Keratinocyte (primary cell): ENCODE measurements around the gene SPTBN1. TPM values are rescaled to one million over a fixed set of nuclear protein-coding genes. Genes with fewer than 3 reads are reported as not detected.

ENCODE experiments used
- DNase-seq: peaks from one replicate; pipeline ENCODE4 v3.0.0-alpha.2; 2011; ENCODE audit warnings: low read depth, missing footprints, low spot score
- FAIRE-seq: peaks from 2 replicates; lab custom pipeline; 2011; peaks lifted over from hg19 to GRCh38; lab: Jason Lieb, UNC
- H2AFZ ChIP-seq: 2 replicates; pipeline ENCODE4 v1.6.0; 2012; ENCODE audit warnings: low read length, control low read depth, inconsistent platforms; ENCODE audit not compliant: control insufficient read depth
- H3K27ac ChIP-seq: 2 replicates; pipeline ENCODE4 v1.5.1; 2011; ENCODE audit warnings: low read length; ENCODE audit not compliant: control insufficient read depth, insufficient read depth
- H3K27me3 ChIP-seq: 3 replicates; pipeline ENCODE4 v1.6.0; 2011; ENCODE audit warnings: low read length; ENCODE audit not compliant: control insufficient read depth, insufficient read depth; ENCODE audit errors: extremely low read depth
- H3K36me3 ChIP-seq, 2 experiments: 2 replicates in 1 of 2; 3 replicates in 1 of 2; pipeline ENCODE4 v1.5.1; 2011; ENCODE audit warnings: low read length in 2 of 2, mild to moderate bottlenecking in 1 of 2; ENCODE audit not compliant: control insufficient read depth in 2 of 2, insufficient read depth in 2 of 2; ENCODE audit errors: extremely low read depth in 1 of 2
- H3K4me1 ChIP-seq: 3 replicates; pipeline ENCODE4 v1.5.1; 2011; ENCODE audit warnings: low read length; ENCODE audit not compliant: control insufficient read depth, insufficient read depth; ENCODE audit errors: extremely low read depth
- H3K4me2 ChIP-seq: 3 replicates; pipeline ENCODE4 v1.6.0; 2011; ENCODE audit warnings: low read depth, low read length; ENCODE audit not compliant: control insufficient read depth, insufficient read depth; ENCODE audit errors: extremely low read depth
- H3K4me3 ChIP-seq, 3 experiments: fragments of 200-600 bp in 1 of 3; sonication (generic) in 1 of 3; 2 replicates in 2 of 3; 3 replicates in 1 of 3; pipeline ENCODE4 v1.5.1; 2011 to 2016; ENCODE audit warnings: low read length in 3 of 3, mild to moderate bottlenecking in 3 of 3, control low read depth in 2 of 3, inconsistent platforms in 1 of 3, low read depth in 1 of 3, mixed read lengths in 1 of 3, mixed run types in 1 of 3, moderate library complexity in 1 of 3; ENCODE audit not compliant: control insufficient read depth in 2 of 3, insufficient read depth in 2 of 3; ENCODE audit errors: extremely low read depth in 1 of 3
- H3K79me2 ChIP-seq: 2 replicates; pipeline ENCODE4 v1.6.0; 2012; ENCODE audit warnings: low read length; ENCODE audit not compliant: control insufficient read depth, insufficient read depth
- H3K9ac ChIP-seq: 3 replicates; pipeline ENCODE4 v1.6.0; 2011; ENCODE audit warnings: low read length; ENCODE audit not compliant: control insufficient read depth, insufficient read depth; ENCODE audit errors: extremely low read depth
- H3K9me1 ChIP-seq: 3 replicates; pipeline ENCODE4 v1.6.0; 2011; ENCODE audit warnings: low read length; ENCODE audit not compliant: control insufficient read depth, insufficient read depth; ENCODE audit errors: extremely low read depth
- H3K9me3 ChIP-seq: 2 replicates; pipeline ENCODE4 v1.5.1; 2012; ENCODE audit warnings: low read depth, low read length; ENCODE audit not compliant: control insufficient read depth
- H4K20me1 ChIP-seq: 3 replicates; pipeline ENCODE4 v1.6.0; 2011; ENCODE audit warnings: low read length; ENCODE audit not compliant: control insufficient read depth, insufficient read depth; ENCODE audit errors: extremely low read depth
- CTCF ChIP-seq, 3 experiments: IDR thresholded peaks in 1 of 3; conservative IDR thresholded peaks in 1 of 3; optimal IDR thresholded peaks in 1 of 3; 2 replicates in 2 of 3; 3 replicates in 1 of 3; pipeline versions ENCODE3 to v1.5.1; 2011; ENCODE audit warnings: low read length in 3 of 3, mild to moderate bottlenecking in 3 of 3, moderate library complexity in 2 of 3, control low read depth in 1 of 3, inconsistent platforms in 1 of 3; ENCODE audit not compliant: insufficient read depth in 2 of 3; ENCODE audit errors: extremely low read depth in 1 of 3
- EZH2 ChIP-seq: IDR thresholded peaks from one replicate; pipeline ENCODE4 v1.6.1; 2012; ENCODE audit warnings: inconsistent platforms, mild to moderate bottlenecking, low read length, moderate library complexity
- dilution Hi-C: fragments of 300-500 bp; cut with MboI; formaldehyde crosslinking; loops from one replicate; pipeline ENCODE4 v1.7.0; 2020; ENCODE audit warnings: low sequenced_read_pairs; ENCODE audit not compliant: extremely low pct_ligation_motif_present
- polyA plus RNA-seq, 5 experiments: library from polyadenylated mRNA; depleted of rRNA in 3 of 5; stranded (reverse) in 3 of 5; stranded (forward) in 1 of 5; unstranded in 1 of 5; fragments of >200 nt; gene quantifications; 1 replicate in 1 of 5; 2 replicates in 3 of 5; 3 replicates in 1 of 5; pipeline versions ENCODE4 v1.2.1 to v1.2.3, GENCODE V29; 2011 to 2012; ENCODE audit warnings: missing spikeins in 2 of 5, low read depth in 1 of 5, low replicate concordance in 1 of 5

Gene SPTBN1
- polyA plus RNA-seq, 1 donor (not counting 4 experiments of a cell fraction or from before 2014, with no cell fraction given): 40.0 TPM

- Histone ChIP-seq H4K20me1 (no peaks in the 10 kb centered on the region), H3K4me3 (no peak overlapping the region), H3K36me3 (peaks cover 4 to 5% of the 10 kb centered on the region in 2 experiments), H3K4me1 (peaks cover 30% of the 10 kb centered on the region), H3K79me2 (no peaks in the 10 kb centered on the region), H3K9ac (no peak overlapping the region), H3K27me3 (no peaks in the 10 kb centered on the region), H2AFZ (no peak overlapping the region), H3K9me1 (no peaks in the 10 kb centered on the region), H3K9me3 (no peaks in the 10 kb centered on the region), H3K4me2 (no peak overlapping the region), H3K27ac (no peak overlapping the region)
- TF ChIP-seq EZH2 (no peak), CTCF (optimal IDR thresholded peaks at IDR 0.05 in 1 of 3, IDR thresholded peaks at IDR 0.05 in 1 of 3, conservative IDR thresholded peaks at IDR 0.05 in 1 of 3; ENCODE audit: extremely low read depth in 1 of 3, insufficient read depth in 2 of 3, low read length in 3 of 3) (no peak)
- dilution Hi-C loops: no loop called here
- DNase-seq: no peak
- no peak for FAIRE-seq
Observed at GRCh38 chr2:54675281-54675680, 219.2 kb downstream of the SPTBN1 start.

GRCh38 chr2:54675738-54676137 is 219.6 kb downstream of the SPTBN1 start:
- H3K4me2 ChIP-seq: no peak overlapping the region
- no peaks in the 10 kb centered on the region for H3K79me2 ChIP-seq
- H3K9me3 ChIP-seq: no peaks in the 10 kb centered on the region
- peaks cover 35% of the 10 kb centered on the region for H3K4me1 ChIP-seq
- no peak for FAIRE-seq
- no peak overlapping the region for H3K4me3 ChIP-seq
- H4K20me1 ChIP-seq: no peaks in the 10 kb centered on the region
- DNase-seq: no peak
- no peak for TF ChIP-seq EZH2
- TF ChIP-seq CTCF (optimal IDR thresholded peaks at IDR 0.05 in 1 of 3, IDR thresholded peaks at IDR 0.05 in 1 of 3, conservative IDR thresholded peaks at IDR 0.05 in 1 of 3; ENCODE audit: extremely low read depth in 1 of 3, insufficient read depth in 2 of 3, low read length in 3 of 3): no peak
- no peaks in the 10 kb centered on the region for H3K27me3 ChIP-seq
- no peaks in the 10 kb centered on the region for H3K9me1 ChIP-seq
- H3K9ac ChIP-seq: no peak overlapping the region
- no peak overlapping the region for H3K27ac ChIP-seq
- H3K36me3 ChIP-seq: peaks cover 0 to under 1% of the 10 kb centered on the region in 2 experiments
- dilution Hi-C loops: no loop called here
- H2AFZ ChIP-seq: no peak overlapping the region
